ENCODE measurements around the gene HSD11B2.

HSD11B2 gene

GRCh38 chr16:67387479-67388079 lies 43.3 kb upstream of the HSD11B2 start:
- ChIA-PET POLR2A (no interaction called here), CTCF (interaction anchor here (1.4 kb wide), 1 partner anchor 41 kb away, joined by 3 read pairs; no protein-coding TSS in a partner anchor)
- DNase-seq (ENCODE audit: extremely low spot score): no peak
- TF ChIP-seq NFRKB (IDR thresholded peaks at IDR 0.05) (no peak), HDGF (IDR thresholded peaks at IDR 0.05; ENCODE audit: borderline replicate concordance) (no peak), LEF1 (IDR thresholded peaks at IDR 0.05; ENCODE audit: borderline replicate concordance) (no peak), BHLHE40 (IDR thresholded peaks at IDR 0.05; ENCODE audit: borderline replicate concordance) (no peak), FOXK2 (IDR thresholded peaks at IDR 0.05) (no peak), SUZ12 (IDR thresholded peaks at IDR 0.05) (no peak), ARNT (IDR thresholded peaks at IDR 0.05) (no peak), TARDBP (IDR thresholded peaks at IDR 0.05) (no peak), L3MBTL2 (conservative IDR thresholded peaks at IDR 0.05) (no peak), FOXM1 (IDR thresholded peaks at IDR 0.05; ENCODE audit: borderline replicate concordance) (no peak), FOXA1 (IDR thresholded peaks at IDR 0.05) (no peak), CTBP1 (IDR thresholded peaks at IDR 0.05; ENCODE audit: borderline replicate concordance) (no peak), ELF4 (IDR thresholded peaks at IDR 0.05) (no peak), PKNOX1 (IDR thresholded peaks at IDR 0.05) (no peak), SP1 (IDR thresholded peaks at IDR 0.05) (no peak), ZNF384 (IDR thresholded peaks at IDR 0.05) (no peak)

- CTCF ChIA-PET: interaction anchor here (1.4 kb wide), 1 partner anchor 40 kb away, joined by 3 read pairs; no protein-coding TSS in a partner anchor
- no peak for TF ChIP-seq L3MBTL2 (conservative IDR thresholded peaks at IDR 0.05)
- TF ChIP-seq TARDBP (IDR thresholded peaks at IDR 0.05): no peak
- no peak for TF ChIP-seq SP1 (IDR thresholded peaks at IDR 0.05)
- no peak for TF ChIP-seq ZNF384 (IDR thresholded peaks at IDR 0.05)
- POLR2A ChIA-PET: no interaction called here
- no peak for DNase-seq (ENCODE audit: extremely low spot score)
Observed at GRCh38 chr16:67388191-67388590, 42.7 kb upstream of the HSD11B2 start.

- TF ChIP-seq BHLHE40 (IDR thresholded peaks at IDR 0.05; ENCODE audit: borderline replicate concordance) (no peak), FOXK2 (IDR thresholded peaks at IDR 0.05) (no peak), NFRKB (IDR thresholded peaks at IDR 0.05) (no peak), FOXM1 (IDR thresholded peaks at IDR 0.05; ENCODE audit: borderline replicate concordance) (no peak), SP1 (IDR thresholded peaks at IDR 0.05) (no peak), HDGF (IDR thresholded peaks at IDR 0.05; ENCODE audit: borderline replicate concordance) (no peak), TARDBP (IDR thresholded peaks at IDR 0.05) (no peak), ELF4 (IDR thresholded peaks at IDR 0.05) (no peak), CTBP1 (IDR thresholded peaks at IDR 0.05; ENCODE audit: borderline replicate concordance) (no peak), SUZ12 (IDR thresholded peaks at IDR 0.05) (no peak), L3MBTL2 (conservative IDR thresholded peaks at IDR 0.05) (no peak), ARNT (IDR thresholded peaks at IDR 0.05) (no peak), PKNOX1 (IDR thresholded peaks at IDR 0.05) (no peak), ZNF384 (IDR thresholded peaks at IDR 0.05) (no peak), FOXA1 (IDR thresholded peaks at IDR 0.05) (no peak), LEF1 (IDR thresholded peaks at IDR 0.05; ENCODE audit: borderline replicate concordance) (no peak)
- CTCF ChIA-PET: no interaction called here
- DNase-seq (ENCODE audit: extremely low spot score): no peak
- POLR2A ChIA-PET: interaction anchor here (0.6 kb wide), 1 partner anchor 122 kb away, joined by 3 read pairs; no protein-coding TSS in a partner anchor
Observed at GRCh38 chr16:67388591-67388990, 42.3 kb upstream of the HSD11B2 start.

- no peak for DNase-seq (ENCODE audit: extremely low spot score)
- CTCF ChIA-PET: no interaction called here
- POLR2A ChIA-PET: no interaction called here
- TF ChIP-seq ZNF384 (IDR thresholded peaks at IDR 0.05) (no peak), NFRKB (IDR thresholded peaks at IDR 0.05) (no peak), TARDBP (IDR thresholded peaks at IDR 0.05) (no peak), LEF1 (IDR thresholded peaks at IDR 0.05; ENCODE audit: borderline replicate concordance) (no peak), PKNOX1 (IDR thresholded peaks at IDR 0.05) (no peak), SUZ12 (IDR thresholded peaks at IDR 0.05) (no peak), ELF4 (IDR thresholded peaks at IDR 0.05) (no peak), FOXK2 (IDR thresholded peaks at IDR 0.05) (no peak), HDGF (IDR thresholded peaks at IDR 0.05; ENCODE audit: borderline replicate concordance) (no peak), ARNT (IDR thresholded peaks at IDR 0.05) (no peak), BHLHE40 (IDR thresholded peaks at IDR 0.05; ENCODE audit: borderline replicate concordance) (no peak)
Observed at GRCh38 chr16:67389911-67390815, 40.8 kb upstream of the HSD11B2 start.

- ChIA-PET POLR2A (no interaction called here), CTCF (interaction anchor here (3.5 kb wide), 1 partner anchor 10 kb away, joined by 16 read pairs; no protein-coding TSS in a partner anchor)
- no peak for TF ChIP-seq SP1 (IDR thresholded peaks at IDR 0.05)
- no peak for TF ChIP-seq ZNF384 (IDR thresholded peaks at IDR 0.05)
- TF ChIP-seq BHLHE40 (IDR thresholded peaks at IDR 0.05; ENCODE audit: borderline replicate concordance): no peak
- TF ChIP-seq ELF4 (IDR thresholded peaks at IDR 0.05): no peak
- no peak for TF ChIP-seq FOXA1 (IDR thresholded peaks at IDR 0.05)
- no peak for TF ChIP-seq HDGF (IDR thresholded peaks at IDR 0.05; ENCODE audit: borderline replicate concordance)
- TF ChIP-seq NFRKB (IDR thresholded peaks at IDR 0.05): no peak
- TF ChIP-seq TARDBP (IDR thresholded peaks at IDR 0.05): no peak
- no peak for TF ChIP-seq ARNT (IDR thresholded peaks at IDR 0.05)
- TF ChIP-seq FOXM1 (IDR thresholded peaks at IDR 0.05; ENCODE audit: borderline replicate concordance): no peak
- TF ChIP-seq CTBP1 (IDR thresholded peaks at IDR 0.05; ENCODE audit: borderline replicate concordance): no peak
- no peak for TF ChIP-seq LEF1 (IDR thresholded peaks at IDR 0.05; ENCODE audit: borderline replicate concordance)
- no peak for TF ChIP-seq L3MBTL2 (conservative IDR thresholded peaks at IDR 0.05)
- TF ChIP-seq SUZ12 (IDR thresholded peaks at IDR 0.05): no peak
- no peak for TF ChIP-seq FOXK2 (IDR thresholded peaks at IDR 0.05)
- no peak for TF ChIP-seq PKNOX1 (IDR thresholded peaks at IDR 0.05)
- DNase-seq (ENCODE audit: extremely low spot score): no peak
Observed at GRCh38 chr16:67390816-67391423, 40.0 kb upstream of the HSD11B2 start.

All from HEK293T (cell line).